Measurements from ENCODE around the gene RTBDN.

The RTBDN gene

DNA sequence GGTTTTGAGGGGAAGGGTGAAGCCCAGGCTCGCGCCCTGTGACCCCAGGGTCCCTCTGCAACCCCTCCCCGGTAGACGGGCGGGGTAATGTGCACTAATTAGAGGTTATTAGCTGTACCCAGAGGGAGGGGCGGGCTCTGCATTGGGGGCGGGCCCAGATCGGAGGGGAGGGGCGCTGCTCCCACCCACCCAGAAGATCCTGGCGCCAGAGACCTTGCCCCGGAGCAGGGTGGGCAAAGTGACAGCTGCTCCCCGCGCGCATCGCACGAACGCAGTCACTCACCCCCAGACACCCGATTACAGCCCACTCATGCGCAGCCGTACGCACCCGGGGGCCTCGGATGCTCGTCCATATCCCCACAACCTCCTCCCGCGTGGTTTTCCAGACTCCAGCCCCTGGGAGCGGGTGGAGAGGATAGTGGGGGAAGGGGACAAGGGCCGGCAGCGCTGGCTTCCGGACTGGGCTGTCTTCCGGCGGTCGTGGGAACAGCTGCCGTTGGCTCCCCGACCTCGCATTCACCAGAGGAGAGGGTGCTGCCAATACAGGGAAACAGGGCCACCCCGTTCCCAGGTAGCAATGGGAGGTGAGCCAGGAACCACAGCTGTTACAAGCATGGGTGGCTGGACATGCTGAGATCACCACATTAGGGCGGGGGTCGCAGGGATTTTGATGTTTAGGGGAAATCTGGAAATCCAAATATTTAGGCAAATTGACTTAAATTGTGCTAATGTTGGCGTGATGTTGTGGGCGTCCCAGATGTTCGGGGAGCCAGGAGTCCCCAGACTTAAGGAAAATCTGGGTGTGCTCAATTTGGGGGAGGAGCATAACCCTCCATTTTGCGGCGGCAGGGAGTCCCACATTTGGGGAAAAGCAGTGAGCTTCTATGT, 56.1 kb downstream of the RTBDN start:
- no peak for DNase-seq

DNA sequence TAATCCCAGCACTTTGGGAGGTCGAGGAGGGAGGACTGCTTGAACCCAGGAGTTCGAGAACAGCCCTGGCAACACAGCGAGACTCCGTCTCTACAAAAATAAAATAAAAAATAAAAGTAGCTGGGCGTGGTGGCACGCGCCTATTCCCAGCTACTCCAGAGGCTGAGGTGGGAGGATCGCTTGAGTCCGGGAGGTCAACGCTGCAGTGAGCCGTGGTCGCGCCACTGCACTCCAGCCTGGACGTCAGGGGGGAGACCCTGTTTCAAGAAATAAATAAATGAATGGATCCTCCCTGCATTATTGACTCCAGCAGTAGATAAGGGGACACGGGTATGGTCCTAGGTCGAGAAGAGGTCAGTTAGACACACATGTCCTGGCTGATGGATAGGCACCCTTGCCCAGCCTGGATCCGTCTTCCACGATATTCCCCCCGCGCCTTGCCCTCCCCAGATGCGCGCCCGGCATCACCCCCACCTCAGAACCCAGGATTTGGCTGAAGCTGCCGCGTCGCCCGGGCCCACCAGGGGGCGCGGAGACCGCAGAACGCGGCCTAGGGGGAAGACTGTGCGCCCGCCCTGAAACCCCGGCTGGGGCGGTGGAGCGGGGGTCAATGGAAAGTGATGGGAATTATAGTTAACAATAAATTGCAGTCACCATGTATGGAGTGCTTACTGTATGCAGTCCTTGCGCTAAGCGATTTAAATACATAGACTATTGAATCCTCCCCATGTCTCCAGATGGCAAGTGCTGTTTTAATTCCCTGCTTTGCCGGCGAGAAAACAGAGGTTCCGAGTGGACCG, 57.0 kb downstream of the RTBDN start:
- no peak for DNase-seq

Data from SIG-M5 (cell line).